Putamen (tissue), 1 donor: ENCODE results near the gene FARSB.
"Not testable (repeated sequence)": the region's sequence is repeated elsewhere in the genome, so short reads cannot be mapped to it uniquely, and the experiment has no call there.

Source experiments
- DNase-seq: peaks from one replicate; pipeline ENCODE4 v3.0.0-alpha.2; 2016; ENCODE audit warnings: low spot score

Gene FARSB

GRCh38 chr2:222604749-222605515 lies 51.0 kb downstream of the FARSB start:
- no peak for DNase-seq

- DNase-seq, result no peak
Observed at GRCh38 chr2:222603501-222603900, 52.4 kb downstream of the FARSB start.

- DNase-seq, result no peak
Observed at GRCh38 chr2:222598611-222599010, 57.3 kb downstream of the FARSB start.

- no peak for DNase-seq
Observed at GRCh38 chr2:222595581-222595980, 60.3 kb downstream of the FARSB start.

GRCh38 chr2:222594679-222595078 lies 61.2 kb downstream of the FARSB start:
- DNase-seq, result no peak

- no peak for DNase-seq
Observed at GRCh38 chr2:222592176-222592575, 63.7 kb downstream of the FARSB start.

- no peak for DNase-seq
Observed at GRCh38 chr2:222591661-222592060, 64.2 kb downstream of the FARSB start.

GRCh38 chr2:222584589-222584988 lies 71.3 kb downstream of the FARSB start:
- not testable (repeated sequence) for DNase-seq

- DNase-seq, result no peak
Observed at GRCh38 chr2:222582928-222583327, 73.0 kb downstream of the FARSB start.

GRCh38 chr2:222577341-222577740 lies 78.6 kb downstream of the FARSB start:
- DNase-seq, result no peak

GRCh38 chr2:222576171-222577081 lies 79.5 kb downstream of the FARSB start:
- DNase-seq, result no peak

- DNase-seq, result no peak
Observed at GRCh38 chr2:222575618-222576017, 80.3 kb downstream of the FARSB start.

- DNase-seq, result no peak
Observed at GRCh38 chr2:222572751-222573174, 83.1 kb downstream of the FARSB start.

- no peak for DNase-seq
Observed at GRCh38 chr2:222572264-222572721, 83.6 kb downstream of the FARSB start.

- DNase-seq, result no peak
Observed at GRCh38 chr2:222569826-222570225, 86.1 kb downstream of the FARSB start.

- DNase-seq, result no peak
Observed at GRCh38 chr2:222568865-222569264, 87.0 kb downstream of the FARSB start.

- DNase-seq, result no peak
Observed at GRCh38 chr2:222566229-222566628, 89.7 kb downstream of the FARSB start.

- DNase-seq, result no peak
Observed at GRCh38 chr2:222563936-222564335, 92.0 kb downstream of the FARSB start.

GRCh38 chr2:222563106-222563718 lies 92.7 kb downstream of the FARSB start:
- DNase-seq, result no peak

GRCh38 chr2:222561817-222562645 lies 93.9 kb downstream of the FARSB start:
- DNase-seq, result peak; percentile 45

GRCh38 chr2:222561151-222561550 lies 94.7 kb downstream of the FARSB start:
- DNase-seq, result no peak

- DNase-seq, result peak; percentile 17
Observed at GRCh38 chr2:222554517-222554916, 101.4 kb downstream of the FARSB start.
